Parathyroid adenoma (tissue), 2 donors: ENCODE data around the gene CNOT6.

Experiments used
- H2AFZ ChIP-seq: fragments of 300-600 bp; sonication (generic); one replicate; pipeline ENCODE4 v1.7.0; 2017; ENCODE audit warnings: antibody characterized with exemption, mild to moderate bottlenecking
- H3K27ac ChIP-seq: fragments of 300-600 bp; sonication (generic); one replicate; pipeline ENCODE4 v1.7.0; 2017
- H3K27me3 ChIP-seq: fragments of 300-600 bp; sonication (generic); one replicate; pipeline ENCODE4 v1.7.0; 2017; ENCODE audit warnings: low read length; ENCODE audit not compliant: control insufficient read depth, insufficient read depth
- H3K36me3 ChIP-seq: fragments of 300-600 bp; sonication (generic); one replicate; pipeline ENCODE4 v1.7.0; 2017; ENCODE audit warnings: low read length; ENCODE audit not compliant: control insufficient read depth, insufficient read depth
- H3K4me1 ChIP-seq: fragments of 300-600 bp; sonication (generic); one replicate; pipeline ENCODE4 v1.7.0; 2017; ENCODE audit warnings: control low read depth
- H3K4me2 ChIP-seq: fragments of 300-600 bp; sonication (generic); one replicate; pipeline ENCODE4 v1.7.0; 2017; ENCODE audit warnings: low read length
- H3K4me3 ChIP-seq: fragments of 300-600 bp; sonication (generic); one replicate; pipeline ENCODE4 v1.7.0; 2017; ENCODE audit warnings: low read depth, low read length
- H3K79me2 ChIP-seq: fragments of 300-600 bp; sonication (generic); one replicate; pipeline ENCODE4 v1.7.0; 2017; ENCODE audit warnings: control low read depth
- H3K9ac ChIP-seq: fragments of 300-600 bp; sonication (generic); one replicate; pipeline ENCODE4 v1.7.0; 2017; ENCODE audit warnings: mild to moderate bottlenecking
- H3K9me3 ChIP-seq: fragments of 300-600 bp; sonication (generic); one replicate; pipeline ENCODE4 v1.7.0; 2017; ENCODE audit warnings: low read length; ENCODE audit not compliant: control insufficient read depth
- TF ChIP-seq, protein P1 (sequence below): fragments of 300-600 bp; sonication (generic); IDR thresholded peaks from one replicate; pipeline ENCODE4 v1.7.0; 2017; ENCODE audit warnings: antibody characterized with exemption, mild to moderate bottlenecking
- donor health status: primary hyperparathyroidism.

The CNOT6 gene

DNA sequence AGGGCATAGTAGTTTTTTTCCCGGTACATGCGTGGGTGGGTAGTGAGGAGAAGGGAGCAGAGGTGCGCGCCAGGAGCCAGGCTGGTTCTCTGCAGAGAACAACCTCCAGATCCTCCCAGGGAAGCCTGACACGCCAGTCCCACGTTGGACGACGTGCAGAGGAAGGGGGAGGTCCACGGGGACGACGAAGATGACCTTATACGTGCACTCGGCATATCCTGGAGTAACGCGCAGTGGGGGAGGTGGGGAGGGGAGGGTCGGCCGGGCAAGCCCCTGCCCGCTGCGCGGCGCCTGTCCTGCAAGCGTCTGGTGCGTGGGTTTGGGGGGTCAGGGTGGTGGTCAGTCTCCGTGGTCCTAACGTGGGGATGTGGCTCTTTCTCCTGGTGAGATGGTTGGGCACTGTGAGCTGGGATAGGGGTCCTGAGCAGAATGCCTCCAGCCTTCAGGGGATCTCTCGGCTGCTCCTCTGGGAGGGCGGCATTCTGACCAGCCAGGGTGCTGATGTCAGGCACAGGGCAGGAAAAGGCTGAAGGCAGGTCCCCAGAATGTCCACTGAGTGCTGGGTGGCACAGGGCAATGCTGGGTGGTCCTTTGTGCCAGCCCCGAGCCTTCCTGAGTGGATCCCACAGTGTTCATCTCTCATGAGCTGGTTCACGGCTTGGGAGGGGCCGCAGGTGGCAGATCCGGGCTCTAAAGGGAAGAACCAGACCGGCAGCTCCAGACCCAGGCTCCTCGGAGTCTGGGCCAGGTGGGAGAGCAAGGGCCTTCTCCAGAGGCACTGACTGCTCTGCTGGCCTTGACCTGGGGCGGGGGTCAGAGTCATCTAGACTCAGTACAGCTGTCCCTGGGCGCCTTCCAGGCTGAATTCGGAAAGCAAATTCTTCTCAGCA, 107.7 kb downstream of the CNOT6 start:
- Histone ChIP-seq H3K4me3 (no peak overlapping the region), H3K4me1 (no peaks in the 10 kb centered on the region), H3K27me3 (no peaks in the 10 kb centered on the region), H3K36me3 (no peaks in the 10 kb centered on the region), H2AFZ (no peak overlapping the region), H3K9me3 (no peaks in the 10 kb centered on the region), H3K9ac (no peak overlapping the region), H3K4me2 (no peak overlapping the region), H3K79me2 (no peaks in the 10 kb centered on the region), H3K27ac (no peak overlapping the region)
- TF ChIP-seq, protein P1, sequence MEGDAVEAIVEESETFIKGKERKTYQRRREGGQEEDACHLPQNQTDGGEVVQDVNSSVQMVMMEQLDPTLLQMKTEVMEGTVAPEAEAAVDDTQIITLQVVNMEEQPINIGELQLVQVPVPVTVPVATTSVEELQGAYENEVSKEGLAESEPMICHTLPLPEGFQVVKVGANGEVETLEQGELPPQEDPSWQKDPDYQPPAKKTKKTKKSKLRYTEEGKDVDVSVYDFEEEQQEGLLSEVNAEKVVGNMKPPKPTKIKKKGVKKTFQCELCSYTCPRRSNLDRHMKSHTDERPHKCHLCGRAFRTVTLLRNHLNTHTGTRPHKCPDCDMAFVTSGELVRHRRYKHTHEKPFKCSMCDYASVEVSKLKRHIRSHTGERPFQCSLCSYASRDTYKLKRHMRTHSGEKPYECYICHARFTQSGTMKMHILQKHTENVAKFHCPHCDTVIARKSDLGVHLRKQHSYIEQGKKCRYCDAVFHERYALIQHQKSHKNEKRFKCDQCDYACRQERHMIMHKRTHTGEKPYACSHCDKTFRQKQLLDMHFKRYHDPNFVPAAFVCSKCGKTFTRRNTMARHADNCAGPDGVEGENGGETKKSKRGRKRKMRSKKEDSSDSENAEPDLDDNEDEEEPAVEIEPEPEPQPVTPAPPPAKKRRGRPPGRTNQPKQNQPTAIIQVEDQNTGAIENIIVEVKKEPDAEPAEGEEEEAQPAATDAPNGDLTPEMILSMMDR: no peak

DNA sequence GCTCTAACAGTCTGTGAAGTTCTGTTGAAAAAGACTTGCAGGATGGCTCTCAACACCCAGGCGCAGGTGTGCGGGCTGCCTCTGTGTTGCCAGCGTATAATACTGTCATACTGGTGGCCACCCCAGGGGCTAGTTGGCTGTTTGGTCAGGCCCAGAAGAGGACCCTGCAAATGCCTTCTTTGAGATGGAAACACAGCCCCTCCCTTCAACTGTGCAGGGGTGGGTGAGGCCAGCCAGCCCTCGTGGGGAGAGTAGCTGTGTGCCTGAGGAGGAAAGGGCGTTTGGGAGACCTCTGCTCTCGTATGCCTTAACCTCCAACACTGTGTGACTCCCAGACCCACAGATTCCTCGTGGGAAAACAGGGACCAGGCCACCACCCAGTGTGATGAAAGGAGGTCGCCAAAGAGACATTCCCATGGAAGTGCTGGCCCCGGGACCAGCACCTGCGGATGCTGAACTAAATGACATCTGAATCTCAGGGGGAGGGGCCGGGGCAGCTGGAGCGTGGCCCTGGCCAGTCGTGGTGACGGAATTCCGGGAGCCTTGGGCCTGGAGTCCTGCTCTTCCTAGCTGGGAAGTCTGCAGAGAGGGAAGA, 108.4 kb downstream of the CNOT6 start:
- H3K36me3 ChIP-seq: no peaks in the 10 kb centered on the region
- H2AFZ ChIP-seq: no peak overlapping the region
- TF ChIP-seq, protein P1: no peak
- H3K4me1 ChIP-seq: no peaks in the 10 kb centered on the region
- no peaks in the 10 kb centered on the region for H3K79me2 ChIP-seq
- H3K4me2 ChIP-seq: no peak overlapping the region
- no peaks in the 10 kb centered on the region for H3K9me3 ChIP-seq
- no peak overlapping the region for H3K27ac ChIP-seq
- no peak overlapping the region for H3K4me3 ChIP-seq
- H3K9ac ChIP-seq: no peak overlapping the region
- H3K27me3 ChIP-seq: no peaks in the 10 kb centered on the region

DNA sequence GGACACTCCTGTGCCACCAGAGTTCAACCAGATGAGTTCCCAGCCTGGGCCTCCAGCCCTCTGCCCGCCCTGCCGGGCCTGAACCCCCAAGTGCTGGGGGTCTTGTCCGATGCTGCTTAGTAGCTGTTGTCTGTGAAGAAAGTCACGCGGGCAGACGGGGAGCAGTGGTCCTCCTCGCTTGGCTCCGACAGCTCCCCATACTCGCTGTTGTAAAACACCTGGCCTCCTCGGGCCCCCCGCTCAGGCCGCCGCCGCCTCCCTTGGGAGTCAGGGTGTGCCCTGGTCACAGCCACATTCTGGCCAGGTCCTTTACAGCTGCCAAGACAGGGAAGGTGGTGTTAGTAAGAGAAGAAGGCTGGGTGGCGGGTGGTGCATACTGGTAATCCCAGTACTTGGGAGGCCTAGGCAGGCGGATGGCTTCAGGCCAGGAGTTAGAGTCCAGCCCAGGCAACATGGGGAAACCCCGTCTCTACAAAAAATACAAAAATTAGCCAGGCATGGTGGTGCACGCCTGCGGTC, 109.0 kb downstream of the CNOT6 start:
- H3K27me3 ChIP-seq: no peaks in the 10 kb centered on the region
- H3K4me1 ChIP-seq: no peaks in the 10 kb centered on the region
- H3K36me3 ChIP-seq: no peaks in the 10 kb centered on the region
- no peak overlapping the region for H3K4me3 ChIP-seq
- no peaks in the 10 kb centered on the region for H3K79me2 ChIP-seq
- no peak overlapping the region for H3K4me2 ChIP-seq
- TF ChIP-seq, protein P1: no peak
- H3K9me3 ChIP-seq: no peaks in the 10 kb centered on the region
- no peak overlapping the region for H3K27ac ChIP-seq
- H2AFZ ChIP-seq: no peak overlapping the region
- H3K9ac ChIP-seq: no peak overlapping the region

DNA sequence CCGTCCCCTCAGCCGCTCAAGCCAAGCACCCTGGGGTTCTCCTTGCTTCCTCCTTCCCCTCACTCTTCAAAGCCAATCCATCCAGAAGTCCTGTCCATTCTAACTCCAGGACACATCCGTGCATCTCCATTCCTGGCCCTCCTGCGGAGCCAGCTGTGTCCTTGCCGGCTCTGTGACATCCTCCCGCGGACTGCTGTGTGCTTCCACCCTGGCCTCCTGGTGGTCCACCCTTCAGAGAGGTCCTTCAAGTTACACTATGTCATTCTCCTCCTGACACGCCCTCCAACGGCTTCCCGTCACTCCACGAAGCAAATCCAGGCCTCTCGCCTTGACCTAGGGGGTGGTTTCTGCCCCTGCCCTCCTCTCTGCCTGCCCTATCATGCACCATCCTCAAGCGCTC, 110.1 kb downstream of the CNOT6 start:
- H3K27ac ChIP-seq: no peak overlapping the region
- no peak overlapping the region for H2AFZ ChIP-seq
- no peaks in the 10 kb centered on the region for H3K27me3 ChIP-seq
- no peak overlapping the region for H3K4me3 ChIP-seq
- H3K36me3 ChIP-seq: no peaks in the 10 kb centered on the region
- TF ChIP-seq, protein P1: no peak
- H3K4me2 ChIP-seq: no peak overlapping the region
- no peak overlapping the region for H3K9ac ChIP-seq
- H3K79me2 ChIP-seq: no peaks in the 10 kb centered on the region
- H3K9me3 ChIP-seq: no peaks in the 10 kb centered on the region
- H3K4me1 ChIP-seq: no peaks in the 10 kb centered on the region
